Heart right ventricle (tissue), 16 donors: ENCODE data around the gene RAB35. TPM values are rescaled to one million over a fixed set of nuclear protein-coding genes. Genes with fewer than 3 reads are reported as not detected.
A peak's percentile ranks its signal among the peaks of the same experiment; 100 is the strongest.

Experiments
- ATAC-seq, 8 donors: fragments of 200-7000 bp; cut with Tn5 transposase; one replicate each; pipeline ENCODE4 v1.9.1; 2020; ENCODE audit warnings: mild to moderate bottlenecking in 8 of 8, moderate library complexity in 8 of 8, moderate number of reproducible peaks in 1 of 8
- DNase-seq, 2 donors: peaks; one replicate each; pipeline ENCODE4 v3.0.0-alpha.2; 2020
- H3K27ac ChIP-seq, 10 donors: fragments of 200-600 bp; sonication (generic) in 2 of 10; one replicate each; pipeline versions ENCODE4 v1.5.0 to v1.8.0; 2020 to 2022; ENCODE audit warnings: mild to moderate bottlenecking in 3 of 10
- H3K27me3 ChIP-seq, 7 donors: fragments of 200-600 bp; one replicate each; pipeline ENCODE4 v1.8.0; 2021 to 2022; ENCODE audit warnings: mild to moderate bottlenecking in 2 of 7
- H3K36me3 ChIP-seq, 9 donors: fragments of 200-600 bp; sonication (generic) in 1 of 9; one replicate each; pipeline versions ENCODE4 v1.5.0 to v1.8.0; 2020 to 2022; ENCODE audit warnings: mild to moderate bottlenecking in 2 of 9
- H3K4me1 ChIP-seq, 9 donors: fragments of 200-600 bp; sonication (generic) in 1 of 9; one replicate each; pipeline versions ENCODE4 v1.5.0 to v1.8.0; 2020 to 2022; ENCODE audit warnings: mild to moderate bottlenecking in 4 of 9
- H3K4me3 ChIP-seq, 10 donors: fragments of 200-600 bp; sonication (generic) in 2 of 10; one replicate each; pipeline versions ENCODE4 v1.5.0 to v1.8.0; 2020 to 2022; ENCODE audit warnings: mild to moderate bottlenecking in 7 of 10, moderate library complexity in 2 of 10
- H3K9me3 ChIP-seq, 11 donors: fragments of 200-600 bp in 10 of 11; sonication (generic) in 2 of 11; one replicate each; pipeline versions ENCODE4 v1.5.0 to v1.8.0; 2013 to 2022; ENCODE audit warnings: mild to moderate bottlenecking in 2 of 11, control low read depth in 1 of 11, moderate library complexity in 1 of 11
- WGBS, 2 donors: extraction: QIAGEN DNeasy Blood & Tissue Kit; methylation state at CpG; one replicate each; pipeline ENCODE4 v1.1.7; 2013; ENCODE audit warnings: inconsistent platforms in 1 of 2; 5-methylcytosine and 5-hydroxymethylcytosine counted together
- intact Hi-C, 10 donors: fragments of 100-400 bp; cut with DNase I; formaldehyde crosslinking; loops; one replicate each; pipeline versions ENCODE4 v1.11.1 to v1.14.2; 2022
- polyA plus RNA-seq, 2 donors: library from polyadenylated mRNA; stranded (reverse); fragments of 200-250 nt; gene quantifications; one replicate each; pipeline ENCODE4 v1.2.3, GENCODE V29; 2013
- total RNA-seq, 10 donors: library from RNA; stranded (reverse); fragmentation: NEBNext Ultra II Directional in 3 of 10; extraction: Animal tissue kit (Norgen Biotek cat#: 25700) in 3 of 10; gene quantifications; one replicate each; pipeline versions ENCODE4 v1.2.1 to v1.2.4, GENCODE V29; 2021 to 2023
- TF ChIP-seq, protein P1 (sequence below), 9 donors: fragments of 200-600 bp; sonication (generic) in 2 of 9; IDR thresholded peaks; one replicate each; pipeline versions ENCODE4 v1.5.0 to v1.8.0; 2021 to 2022; ENCODE audit warnings: antibody characterized with exemption in 9 of 9, mild to moderate bottlenecking in 5 of 9, moderate library complexity in 1 of 9
- donor health status: Arrhythmogenic right ventricular cardiomyopathy.
- donor health status: ischemic (EF 13 %, LVEDD 7.1; RV severe dilation, severe dysfunction).
- donor health status: healthy with polysubstance abuse.
- donor health status: DM: no; HTN: yes; CAD: no.
- donor health status: DM: no; HTN: no; CAD: no.
- donor health status: ischemic (EF 25% LVEDD 6.9; RV normal size, moderate dysfunction).
- donor health status: ischemic (EF 25% LVEDD 5.7; RV mildly dilated, moderate dysfunction).
- donor health status: healthy.
- donor health status: DM: yes; HTN: yes; CAD: no.
- donor health status: Ischemic cardiomyopathy.
- donor health status: ischemic (EF 35%, LVEDD 5.7; RV mildly dilated, moderate dysfunction).
- donor health status: nonischemic (EF 11% LVEDD 7.7; RV severe dilation, severe dysfunction).
- donor health status: DM: yes; HTN: yes; CAD: no.
- donor health status: PGD.
- donor health status: ischemic (EF 29% LVEDD 5.4; RV normal size, mild dysfunction).
- donor health status: nonischemic (EF 23%, LVEDD 6.1; RV moderate dilation, normal function).

RAB35 gene
- total and polyA plus RNA-seq, 12 donors: 13.3 to 33.6 (median 23.9) TPM

DNA sequence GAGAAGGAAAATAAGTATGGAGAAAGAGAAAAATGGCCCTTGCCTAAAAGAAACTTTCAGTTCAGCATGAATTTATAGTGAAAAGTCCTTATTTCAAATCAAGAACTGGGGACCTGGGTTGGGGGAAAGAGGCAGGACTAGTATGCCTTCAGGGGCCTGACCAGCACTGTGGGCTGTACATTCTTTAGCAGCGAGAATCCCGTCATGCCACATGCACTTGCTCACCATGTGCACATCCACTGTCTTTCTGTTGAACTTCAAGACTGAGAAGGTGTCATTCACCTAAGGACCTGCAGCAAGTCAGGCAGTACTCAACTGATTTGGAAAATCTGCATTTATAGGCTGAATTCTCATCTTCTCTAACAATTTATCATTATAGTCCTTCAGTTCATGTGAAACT is 50.2 kb downstream of the RAB35 start:
- DNase-seq (no peak), ATAC-seq (no peak)
- H3K27ac ChIP-seq: no peak overlapping the region
- H3K4me3 ChIP-seq: no peak overlapping the region
- TF ChIP-seq, protein P1, sequence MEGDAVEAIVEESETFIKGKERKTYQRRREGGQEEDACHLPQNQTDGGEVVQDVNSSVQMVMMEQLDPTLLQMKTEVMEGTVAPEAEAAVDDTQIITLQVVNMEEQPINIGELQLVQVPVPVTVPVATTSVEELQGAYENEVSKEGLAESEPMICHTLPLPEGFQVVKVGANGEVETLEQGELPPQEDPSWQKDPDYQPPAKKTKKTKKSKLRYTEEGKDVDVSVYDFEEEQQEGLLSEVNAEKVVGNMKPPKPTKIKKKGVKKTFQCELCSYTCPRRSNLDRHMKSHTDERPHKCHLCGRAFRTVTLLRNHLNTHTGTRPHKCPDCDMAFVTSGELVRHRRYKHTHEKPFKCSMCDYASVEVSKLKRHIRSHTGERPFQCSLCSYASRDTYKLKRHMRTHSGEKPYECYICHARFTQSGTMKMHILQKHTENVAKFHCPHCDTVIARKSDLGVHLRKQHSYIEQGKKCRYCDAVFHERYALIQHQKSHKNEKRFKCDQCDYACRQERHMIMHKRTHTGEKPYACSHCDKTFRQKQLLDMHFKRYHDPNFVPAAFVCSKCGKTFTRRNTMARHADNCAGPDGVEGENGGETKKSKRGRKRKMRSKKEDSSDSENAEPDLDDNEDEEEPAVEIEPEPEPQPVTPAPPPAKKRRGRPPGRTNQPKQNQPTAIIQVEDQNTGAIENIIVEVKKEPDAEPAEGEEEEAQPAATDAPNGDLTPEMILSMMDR (IDR thresholded peaks at IDR 0.05): no peak
- peaks cover 0 to 18% (median 6%) of the 10 kb centered on the region in 7 donors for H3K27me3 ChIP-seq
- H3K9me3 ChIP-seq: no peaks in the 10 kb centered on the region
- H3K36me3 ChIP-seq: no peaks in the 10 kb centered on the region
- H3K4me1 ChIP-seq: peaks cover 0 to 27% (median 4%) of the 10 kb centered on the region in 9 donors
- 95 to 98% methylated on average over 2 of the region's 2 CpGs for WGBS, 2 donors
- intact Hi-C loops: no loop called here

DNA sequence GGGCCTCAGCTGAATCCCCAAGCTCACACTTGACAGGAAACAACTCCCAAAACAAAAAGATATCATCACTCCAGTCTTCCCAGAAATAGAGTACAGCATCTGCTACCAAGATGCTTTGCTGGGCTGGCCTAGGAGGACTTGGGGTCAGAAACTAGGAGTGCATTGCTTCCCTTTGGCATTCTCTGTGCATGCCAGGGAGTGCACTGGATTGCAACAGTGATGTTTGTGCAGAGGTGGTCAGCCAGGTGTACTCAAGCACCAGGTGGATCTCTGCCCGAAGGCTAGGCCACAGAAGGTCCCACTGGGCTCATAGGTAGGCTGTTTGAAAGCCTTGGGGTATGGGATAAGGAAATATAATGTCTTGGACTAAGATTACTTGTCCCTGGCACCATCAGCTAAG is 51.1 kb downstream of the RAB35 start:
- TF ChIP-seq, protein P1 (IDR thresholded peaks at IDR 0.05): no peak
- intact Hi-C loops: no loop called here
- H3K9me3 ChIP-seq: no peaks in the 10 kb centered on the region
- H3K4me1 ChIP-seq: peaks cover 0 to 27% (median 4%) of the 10 kb centered on the region in 9 donors
- H3K27me3 ChIP-seq: peaks cover 0 to 25% (median 10%) of the 10 kb centered on the region in 7 donors
- H3K4me3 ChIP-seq: no peak overlapping the region
- H3K36me3 ChIP-seq: no peaks in the 10 kb centered on the region
- DNase-seq (no peak), ATAC-seq (peak in 2 of 8 donors; percentile 35 to 46)
- WGBS, 2 donors: 77 to 82% methylated on average over 1 of the region's 1 CpG
- peak overlapping the region in 1 of 10 donors; percentile 25 for H3K27ac ChIP-seq

DNA sequence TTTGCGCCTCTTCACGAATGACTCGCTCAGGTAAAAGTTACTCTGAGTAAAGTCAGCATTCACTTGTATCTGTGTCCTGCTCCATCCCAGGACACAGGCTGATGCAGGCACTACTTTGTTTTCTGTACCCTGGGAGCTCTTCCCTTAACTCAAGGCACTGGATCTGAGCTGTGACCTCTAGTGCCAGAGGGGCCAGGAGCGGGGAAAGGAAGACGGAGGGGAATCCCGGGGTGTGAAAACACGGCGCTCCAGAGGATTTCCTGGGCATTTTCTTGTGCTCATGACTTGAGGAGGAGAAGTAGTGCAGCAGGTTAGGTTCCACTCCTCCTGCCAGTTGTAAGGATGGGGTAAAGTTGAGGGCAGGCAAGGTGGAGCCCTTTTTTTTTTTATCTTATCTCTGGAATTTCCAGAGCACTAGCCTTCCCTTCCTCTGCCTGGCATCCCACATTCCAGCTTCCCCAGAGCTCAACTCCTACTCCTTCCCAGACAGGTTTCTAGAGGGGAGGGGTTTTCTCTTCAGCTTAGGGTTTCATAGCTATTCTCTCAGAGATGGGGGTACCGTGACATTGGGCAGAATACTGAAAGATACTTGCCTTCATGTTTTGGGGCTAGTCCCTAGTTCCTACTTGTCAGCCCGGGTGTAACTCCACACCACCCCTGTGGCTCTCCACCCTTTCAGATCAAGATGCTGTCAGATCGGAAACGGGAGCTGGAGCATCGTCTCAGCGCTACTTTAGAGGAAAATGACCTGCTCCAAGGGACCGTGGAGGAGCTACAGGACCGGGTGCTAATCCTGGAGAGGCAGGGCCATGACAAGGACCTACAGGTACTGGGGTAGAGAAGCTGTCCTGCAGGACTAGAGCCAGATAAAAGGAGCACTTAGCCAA is 52.3 kb downstream of the RAB35 start:
- Histone ChIP-seq H3K4me3 (no peak overlapping the region), H3K27me3 (peaks cover 0 to 33% (median 16%) of the 10 kb centered on the region in 7 donors), H3K27ac (no peak overlapping the region), H3K9me3 (no peaks in the 10 kb centered on the region), H3K4me1 (peaks cover 0 to 27% (median 4%) of the 10 kb centered on the region in 9 donors), H3K36me3 (no peaks in the 10 kb centered on the region)
- TF ChIP-seq, protein P1 (IDR thresholded peaks at IDR 0.05): no peak
- DNase-seq (no peak), ATAC-seq (no peak)
- 37 to 43% methylated on average over 16 of the region's 16 CpGs for WGBS, 2 donors
- intact Hi-C loops: no loop called here

DNA sequence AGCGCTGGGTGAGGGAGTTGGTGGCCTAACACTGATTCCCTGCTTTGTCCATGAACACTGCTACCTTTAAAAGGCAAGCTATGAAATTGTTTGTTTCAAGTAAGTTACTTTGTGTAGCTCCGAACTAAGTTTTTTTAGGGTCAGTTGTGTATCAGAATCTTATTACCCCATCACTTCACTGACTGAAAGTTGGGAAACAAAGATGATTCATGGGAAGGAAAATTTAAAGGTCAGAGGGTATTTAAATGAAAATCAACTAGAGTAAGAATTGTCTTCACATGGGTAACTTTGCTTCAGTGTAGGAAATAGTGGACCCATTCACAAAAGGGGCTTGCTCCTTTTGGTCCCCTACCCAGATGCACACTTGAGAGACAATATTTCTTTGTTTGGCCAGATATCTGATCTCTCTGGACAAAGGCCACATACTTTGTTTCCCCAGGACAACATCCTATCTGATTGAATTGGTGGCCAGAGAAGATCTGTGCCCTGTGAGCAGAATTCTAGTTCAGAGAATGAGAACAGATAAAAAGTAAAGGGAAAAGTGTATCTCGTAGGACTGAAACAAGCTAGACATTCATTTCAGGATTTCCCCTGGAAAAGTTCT is 53.5 kb downstream of the RAB35 start:
- H3K27ac ChIP-seq: no peak overlapping the region
- H3K27me3 ChIP-seq: peaks cover 0 to 35% (median 16%) of the 10 kb centered on the region in 7 donors
- no peaks in the 10 kb centered on the region for H3K36me3 ChIP-seq
- TF ChIP-seq, protein P1 (IDR thresholded peaks at IDR 0.05): no peak
- peaks cover 0 to 27% (median 4%) of the 10 kb centered on the region in 9 donors for H3K4me1 ChIP-seq
- ATAC-seq (no peak), DNase-seq (no peak)
- H3K9me3 ChIP-seq: no peaks in the 10 kb centered on the region
- WGBS, 2 donors: 85 to 91% methylated on average over 3 of the region's 3 CpGs
- intact Hi-C loops: no loop called here
- no peak overlapping the region for H3K4me3 ChIP-seq
